GM23338 (cell line): ENCODE measurements around the gene ITGA3. TPM values are rescaled to one million over a fixed set of nuclear protein-coding genes. Genes with fewer than 3 reads are reported as not detected.

ENCODE experiments used
- ATAC-seq: fragments of 200-7000 bp; cut with Tn5 transposase; 3 replicates; pipeline ENCODE4 v1.9.1; 2020
- DNase-seq: peaks from one replicate; pipeline ENCODE4 v3.0.0-alpha.2; 2015; ENCODE audit warnings: low spot score
- H2AFZ ChIP-seq: fragments of 200-600 bp; sonication (generic); 2 replicates; pipeline ENCODE4 v1.8.0; 2016; ENCODE audit warnings: antibody characterized with exemption, mild to moderate bottlenecking, moderate library complexity
- H3F3A ChIP-seq: fragments of 200-600 bp; sonication (generic); replicated peaks from 2 replicates; pipeline ENCODE4 v1.8.0; 2017; ENCODE audit warnings: antibody characterized with exemption, mixed run types, low read depth
- H3K27ac ChIP-seq: fragments of 200-600 bp; sonication (generic); 2 replicates; pipeline ENCODE4 v1.6.1; 2016; ENCODE audit warnings: low read depth
- H3K27me3 ChIP-seq: fragments of 200-600 bp; sonication (generic); 2 replicates; pipeline ENCODE4 v1.8.0; 2016; ENCODE audit warnings: mild to moderate bottlenecking, mixed run types, moderate library complexity; ENCODE audit not compliant: insufficient read depth
- H3K36me3 ChIP-seq: fragments of 200-600 bp; sonication (generic); 2 replicates; pipeline ENCODE4 v1.8.0; 2016; ENCODE audit warnings: mild to moderate bottlenecking; ENCODE audit not compliant: insufficient read depth
- H3K4me1 ChIP-seq: fragments of 200-600 bp; sonication (generic); 2 replicates; pipeline ENCODE4 v1.8.0; 2016; ENCODE audit warnings: mild to moderate bottlenecking, moderate library complexity; ENCODE audit not compliant: insufficient read depth
- H3K4me2 ChIP-seq: fragments of 200-600 bp; sonication (generic); 2 replicates; pipeline ENCODE4 v1.7.1; 2017; ENCODE audit warnings: mixed run types
- H3K4me3 ChIP-seq: fragments of 200-600 bp; sonication (generic); 2 replicates; pipeline ENCODE4 v1.6.1; 2016; ENCODE audit warnings: mixed run types
- H3K79me2 ChIP-seq: fragments of 200-600 bp; sonication (generic); replicated peaks from 2 replicates; pipeline ENCODE4 v1.8.0; 2017; ENCODE audit warnings: mild to moderate bottlenecking; ENCODE audit not compliant: insufficient read depth
- H3K9me2 ChIP-seq: fragments of 200-600 bp; sonication (generic); 2 replicates; pipeline ENCODE4 v1.8.0; 2017; ENCODE audit not compliant: insufficient read depth
- H4K20me1 ChIP-seq: fragments of 200-600 bp; sonication (generic); replicated peaks from 2 replicates; pipeline ENCODE4 v1.8.0; 2017; ENCODE audit warnings: mild to moderate bottlenecking; ENCODE audit not compliant: insufficient read depth
- H3K27ac Mint-ChIP-seq: 2 replicates; pipeline ENCODE4 v1.8.0; 2020; ENCODE audit warnings: inconsistent platforms, mild to moderate bottlenecking, moderate library complexity, mixed read lengths
- H3K27me3 Mint-ChIP-seq: 3 replicates; pipeline ENCODE4 v1.8.0; 2022; ENCODE audit warnings: low read depth, mild to moderate bottlenecking, moderate library complexity, mixed read lengths, inconsistent platforms; ENCODE audit not compliant: insufficient read depth, poor library complexity
- H3K36me3 Mint-ChIP-seq: 3 replicates; pipeline ENCODE4 v1.8.0; 2021; ENCODE audit warnings: low read depth, mild to moderate bottlenecking, inconsistent platforms, moderate library complexity, mixed read lengths
- H3K4me1 Mint-ChIP-seq: 3 replicates; pipeline ENCODE4 v1.8.0; 2020; ENCODE audit warnings: mild to moderate bottlenecking, inconsistent platforms, mixed read lengths
- H3K4me3 Mint-ChIP-seq: 3 replicates; pipeline ENCODE4 v1.8.0; 2021; ENCODE audit warnings: moderate library complexity, mild to moderate bottlenecking, inconsistent platforms, mixed read lengths
- H3K9me3 Mint-ChIP-seq: 3 replicates; pipeline ENCODE4 v1.8.0; 2020; ENCODE audit warnings: moderate library complexity, mild to moderate bottlenecking, inconsistent platforms, mixed read lengths
- CREB1 ChIP-seq: fragments of 250-450 bp; sonication (Bioruptor Pico); IDR thresholded peaks from 2 replicates; pipeline ENCODE4 v1.5.0; 2020; ENCODE audit warnings: low read depth, mild to moderate bottlenecking, moderate library complexity
- ETS1 ChIP-seq: IDR thresholded peaks from 2 replicates; pipeline ENCODE4 v1.6.1; 2016; ENCODE audit warnings: antibody characterized with exemption
- EZH2 ChIP-seq: fragments of 200-600 bp; sonication (generic); IDR thresholded peaks from one replicate; pipeline ENCODE4 v1.8.0; 2017; ENCODE audit warnings: antibody characterized with exemption, mild to moderate bottlenecking, low read depth; ENCODE audit not compliant: unreplicated experiment
- JUNB ChIP-seq: IDR thresholded peaks from one replicate; pipeline ENCODE4 v1.6.1; 2016; ENCODE audit warnings: antibody characterized with exemption; ENCODE audit not compliant: unreplicated experiment
- NANOG ChIP-seq: IDR thresholded peaks from 2 replicates; pipeline ENCODE4 v1.6.1; 2016; ENCODE audit warnings: antibody characterized with exemption, borderline replicate concordance
- REST ChIP-seq: IDR thresholded peaks from one replicate; pipeline ENCODE4 v1.6.1; 2018; ENCODE audit warnings: antibody characterized with exemption; ENCODE audit not compliant: unreplicated experiment
- STAT1 ChIP-seq: IDR thresholded peaks from one replicate; pipeline ENCODE4 v1.6.1; 2016; ENCODE audit warnings: antibody characterized with exemption; ENCODE audit not compliant: unreplicated experiment
- ZNF114 ChIP-seq: fragments of 250-450 bp; sonication (Bioruptor Pico); IDR thresholded peaks from 2 replicates; pipeline ENCODE4 v1.5.0; 2020; ENCODE audit warnings: mild to moderate bottlenecking, moderate library complexity
- ZNF331 ChIP-seq: fragments of 250-450 bp; sonication (Bioruptor Pico); IDR thresholded peaks from 2 replicates; pipeline ENCODE4 v1.5.0; 2020; ENCODE audit warnings: low read depth, mild to moderate bottlenecking, moderate library complexity
- ZNF462 ChIP-seq: fragments of 250-450 bp; sonication (Bioruptor Pico); IDR thresholded peaks from 2 replicates; pipeline ENCODE4 v1.5.0; 2020; ENCODE audit warnings: mild to moderate bottlenecking, moderate library complexity
- polyA plus RNA-seq: library from polyadenylated mRNA; unstranded; fragments of >200 nt; fragmentation: Nextera tagmentation; extraction: Ambion mirVana; gene quantifications from 2 replicates; pipeline ENCODE4 v1.2.1, GENCODE V29; 2016
- total RNA-seq: library from RNA; depleted of rRNA; stranded (reverse); fragments of >200 nt; shearing (Covaris generic); gene quantifications from 2 replicates; pipeline ENCODE4 v1.2.3, GENCODE V29; 2014

Gene ITGA3
- total and polyA plus RNA-seq, 2 experiments from 2014 or later = 9.6 to 28.3 TPM

GRCh38 chr17:50128441-50129352 is 72.8 kb downstream of the ITGA3 start:
- peaks cover 42% of the 10 kb centered on the region for H3K27me3 ChIP-seq
- H3K79me2 ChIP-seq = no peaks in the 10 kb centered on the region
- H3K4me1 Mint-ChIP-seq = peaks cover 63% of the 10 kb centered on the region
- H4K20me1 ChIP-seq = no peaks in the 10 kb centered on the region
- peak overlapping the region; percentile 82 for H3K4me2 ChIP-seq
- H3K27ac Mint-ChIP-seq = no peak overlapping the region
- H2AFZ ChIP-seq = peak overlapping the region; percentile 70
- ATAC-seq = peak; percentile 19
- peak overlapping the region; percentile 69 for H3K4me3 ChIP-seq
- H3F3A ChIP-seq = no peaks in the 10 kb centered on the region; the same call in 1 of the 2 replicates
- H3K36me3 ChIP-seq = no peaks in the 10 kb centered on the region
- H3K27me3 Mint-ChIP-seq = peaks cover 37% of the 10 kb centered on the region
- DNase-seq = peak; percentile 93
- no peak overlapping the region for H3K27ac ChIP-seq
- TF ChIP-seq EZH2 = peak; percentile 12
- TF ChIP-seq ZNF331 = no peak
- TF ChIP-seq NANOG = no peak
- no peak for TF ChIP-seq CREB1 (CRISPR knock-in tag)
- no peak for TF ChIP-seq REST
- no peak for TF ChIP-seq STAT1
- H3K9me2 ChIP-seq = no peaks in the 10 kb centered on the region
- peaks cover 32% of the 10 kb centered on the region for H3K4me1 ChIP-seq
- H3K9me3 Mint-ChIP-seq = no peaks in the 10 kb centered on the region
- H3K4me3 Mint-ChIP-seq = peak overlapping the region; percentile 91
- H3K36me3 Mint-ChIP-seq = no peaks in the 10 kb centered on the region

GRCh38 chr17:50129353-50129727 is 73.4 kb downstream of the ITGA3 start:
- peaks cover 63% of the 10 kb centered on the region for H3K4me1 Mint-ChIP-seq
- no peaks in the 10 kb centered on the region for H3K36me3 Mint-ChIP-seq
- H3K4me2 ChIP-seq = peak overlapping the region; percentile 82
- ATAC-seq = peak; percentile 7
- no peaks in the 10 kb centered on the region for H4K20me1 ChIP-seq
- no peaks in the 10 kb centered on the region for H3K9me3 Mint-ChIP-seq
- peak overlapping the region; percentile 69 for H3K4me3 ChIP-seq
- peak overlapping the region; percentile 91 for H3K4me3 Mint-ChIP-seq
- H3K9me2 ChIP-seq = no peaks in the 10 kb centered on the region
- DNase-seq = no peak
- peak overlapping the region; percentile 23; the same call in 1 of the 2 replicates for H2AFZ ChIP-seq
- H3K79me2 ChIP-seq = no peaks in the 10 kb centered on the region
- no peaks in the 10 kb centered on the region; the same call in 1 of the 2 replicates for H3F3A ChIP-seq
- peaks cover 37% of the 10 kb centered on the region for H3K27me3 Mint-ChIP-seq
- H3K27ac Mint-ChIP-seq = no peak overlapping the region
- no peaks in the 10 kb centered on the region for H3K36me3 ChIP-seq
- peaks cover 42% of the 10 kb centered on the region for H3K27me3 ChIP-seq
- no peak overlapping the region for H3K27ac ChIP-seq
- H3K4me1 ChIP-seq = peaks cover 33% of the 10 kb centered on the region
- no peak for TF ChIP-seq NANOG
- no peak for TF ChIP-seq ZNF114 (CRISPR knock-in tag)
- TF ChIP-seq ZNF331 = no peak
- TF ChIP-seq ZNF462 (CRISPR knock-in tag) = no peak
- no peak for TF ChIP-seq ETS1
- TF ChIP-seq JUNB = no peak
